GM06990 (cell line): ENCODE data around the gene DEPDC4.

Experiments
- DNase-seq: peaks from one replicate; pipeline ENCODE4 v3.0.0-alpha.2; 2011; ENCODE audit not compliant: insufficient read length; ENCODE audit errors: extremely low read depth
- H3K27me3 ChIP-seq: replicated peaks from 2 replicates; pipeline ENCODE4 v1.6.0; 2011; ENCODE audit warnings: low read length; ENCODE audit not compliant: control insufficient read depth, insufficient read depth
- H3K36me3 ChIP-seq: 2 replicates; pipeline ENCODE4 v1.5.1; 2011; ENCODE audit warnings: low read length; ENCODE audit not compliant: control insufficient read depth, insufficient read depth
- H3K4me3 ChIP-seq: replicated peaks from 2 replicates; pipeline ENCODE4 v1.5.1; 2011; ENCODE audit warnings: low read depth, mild to moderate bottlenecking, control low read depth, low read length
- CTCF ChIP-seq: IDR thresholded peaks from 2 replicates; pipeline ENCODE4 v1.5.1; 2011; ENCODE audit warnings: low read length, control low read depth, mild to moderate bottlenecking, inconsistent platforms; ENCODE audit not compliant: insufficient read depth, poor library complexity, severe bottlenecking

Gene DEPDC4

GRCh38 chr12:100216337-100216736 lies 50.5 kb downstream of the DEPDC4 start:
- Histone ChIP-seq H3K4me3 (no peak overlapping the region), H3K36me3 (peaks cover 3% of the 10 kb centered on the region), H3K27me3 (no peaks in the 10 kb centered on the region)
- no peak for TF ChIP-seq CTCF
- no peak for DNase-seq

- Histone ChIP-seq H3K27me3 (no peaks in the 10 kb centered on the region), H3K36me3 (peaks cover 3% of the 10 kb centered on the region), H3K4me3 (no peak overlapping the region)
- DNase-seq, result no peak
- TF ChIP-seq CTCF, result no peak
Measured at GRCh38 chr12:100215209-100215608, 51.7 kb downstream of the DEPDC4 start.

- no peak for DNase-seq
- Histone ChIP-seq H3K36me3 (peaks cover 3% of the 10 kb centered on the region), H3K4me3 (no peak overlapping the region), H3K27me3 (no peaks in the 10 kb centered on the region)
- TF ChIP-seq CTCF, result no peak
Measured at GRCh38 chr12:100214518-100214917, 52.4 kb downstream of the DEPDC4 start.

- DNase-seq, result no peak
- peaks cover 9% of the 10 kb centered on the region for H3K36me3 ChIP-seq
- no peak overlapping the region for H3K4me3 ChIP-seq
- no peak for TF ChIP-seq CTCF
- no peaks in the 10 kb centered on the region for H3K27me3 ChIP-seq
Measured at GRCh38 chr12:100213016-100213891, 53.6 kb downstream of the DEPDC4 start.

- DNase-seq, result no peak
- Histone ChIP-seq H3K27me3 (no peaks in the 10 kb centered on the region), H3K36me3 (peaks cover 11% of the 10 kb centered on the region), H3K4me3 (no peak overlapping the region)
- no peak for TF ChIP-seq CTCF
Measured at GRCh38 chr12:100211698-100212097, 55.2 kb downstream of the DEPDC4 start.
